Activated CD4-positive, alpha-beta T cell treated with anti-CD3 and anti-CD28 coated beads, Interleukin-2, amount 10 ng/mL, durations not matched to agents 7 days and 5 days (primary cell): ENCODE data around the gene UBXN7. TPM values are rescaled to one million over a fixed set of nuclear protein-coding genes. Genes with fewer than 3 reads are reported as not detected.
"Not testable (repeated sequence)": the region's sequence is repeated elsewhere in the genome, so short reads cannot be mapped to it uniquely, and the experiment has no call there.

Experiments
- CTCF ChIA-PET: fragments of 350-600 bp; sonication (Branson Sonifier 250); formaldehyde crosslinking; loops from one replicate; lab custom pipeline; 2021; ENCODE audit warnings: antibody characterized with exemption; lab: Charles Lee
- POLR2A ChIA-PET: fragments of 350-600 bp; sonication (Branson Sonifier 250); formaldehyde crosslinking; loops from one replicate; lab custom pipeline; 2021; ENCODE audit warnings: antibody characterized with exemption; lab: Charles Lee
- DNase-seq: peaks from one replicate; pipeline ENCODE4 v3.0.0-alpha.2; 2020
- H3K27ac Mint-ChIP-seq: one replicate; pipeline ENCODE4 v1.8.0; 2021; ENCODE audit warnings: mild to moderate bottlenecking, moderate library complexity, mixed read lengths
- H3K27me3 Mint-ChIP-seq: one replicate; pipeline ENCODE4 v1.8.0; 2021; ENCODE audit warnings: mixed read lengths
- H3K36me3 Mint-ChIP-seq: one replicate; pipeline ENCODE4 v1.8.0; 2021; ENCODE audit warnings: low read depth, mixed read lengths
- H3K4me1 Mint-ChIP-seq: one replicate; pipeline ENCODE4 v1.8.0; 2021; ENCODE audit warnings: mixed read lengths
- H3K4me3 Mint-ChIP-seq: one replicate; pipeline ENCODE4 v1.8.0; 2021; ENCODE audit warnings: mild to moderate bottlenecking, moderate library complexity, mixed read lengths
- H3K9me3 Mint-ChIP-seq: one replicate; pipeline ENCODE4 v1.8.0; 2021; ENCODE audit warnings: mixed read lengths
- total RNA-seq, 2 experiments: library from RNA; stranded (reverse); gene quantifications; one replicate each; pipeline ENCODE4 v1.2.3, GENCODE V29; 2021

Gene UBXN7, protein sequence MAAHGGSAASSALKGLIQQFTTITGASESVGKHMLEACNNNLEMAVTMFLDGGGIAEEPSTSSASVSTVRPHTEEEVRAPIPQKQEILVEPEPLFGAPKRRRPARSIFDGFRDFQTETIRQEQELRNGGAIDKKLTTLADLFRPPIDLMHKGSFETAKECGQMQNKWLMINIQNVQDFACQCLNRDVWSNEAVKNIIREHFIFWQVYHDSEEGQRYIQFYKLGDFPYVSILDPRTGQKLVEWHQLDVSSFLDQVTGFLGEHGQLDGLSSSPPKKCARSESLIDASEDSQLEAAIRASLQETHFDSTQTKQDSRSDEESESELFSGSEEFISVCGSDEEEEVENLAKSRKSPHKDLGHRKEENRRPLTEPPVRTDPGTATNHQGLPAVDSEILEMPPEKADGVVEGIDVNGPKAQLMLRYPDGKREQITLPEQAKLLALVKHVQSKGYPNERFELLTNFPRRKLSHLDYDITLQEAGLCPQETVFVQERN
- 10 to 100 TPM; 54.4 to 64.8 TPM for total RNA-seq

DNA sequence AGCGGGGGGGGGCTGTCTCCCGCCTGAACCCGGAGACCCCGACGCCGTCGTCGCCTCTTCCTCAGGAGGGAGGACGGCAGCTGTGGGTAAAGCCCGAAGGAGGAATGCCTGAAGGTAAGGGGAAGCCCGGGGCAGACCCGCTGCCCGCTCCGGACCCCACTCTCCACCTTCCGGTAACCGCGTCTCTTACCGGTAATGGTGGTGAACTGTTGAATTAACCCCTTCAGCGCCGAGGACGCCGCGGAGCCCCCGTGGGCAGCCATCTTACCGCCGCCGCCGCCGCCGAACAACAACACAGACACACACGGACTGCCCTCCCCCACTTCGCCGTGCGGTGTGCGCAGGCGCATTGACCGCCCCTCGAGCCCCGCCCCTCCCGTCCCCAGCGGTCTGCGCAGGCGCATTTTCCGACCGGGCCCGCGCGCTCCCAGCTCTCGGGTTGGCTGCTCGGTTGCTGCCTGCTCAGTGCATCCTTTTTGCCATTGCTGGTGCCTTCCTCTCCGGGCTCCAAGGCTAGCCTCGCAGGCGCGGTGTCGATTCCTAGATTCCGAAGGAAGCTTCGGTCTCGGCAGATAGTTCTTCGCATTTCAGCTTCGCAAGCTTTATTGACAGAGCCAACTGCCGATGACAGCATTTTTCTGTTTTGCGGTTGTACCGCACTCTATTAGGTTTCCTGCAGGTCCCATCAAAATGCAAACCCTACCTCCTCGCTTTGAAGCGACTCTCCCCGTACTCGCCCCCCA lies at the start of gene UBXN7:
Gene UBXN7, minus strand, starts transcription at position 291 of the 743 bp plus-strand sequence. Its CDS starts 28 bp downstream, at position 263.
- POLR2A ChIA-PET: no interaction called here
- Mint-ChIP-seq H3K27me3 (no peaks in the 10 kb centered on the region), H3K27ac (peak within 1 kb of the TSS; percentile 97), H3K4me1 (peaks cover 22% of the 10 kb centered on the region), H3K4me3 (peak within 1 kb of the TSS; percentile 75), H3K9me3 (no peaks in the 10 kb centered on the region), H3K36me3 (peaks cover 6% of the 10 kb centered on the region)
- DNase-seq: peak; percentile 96
- CTCF ChIA-PET: interaction anchor here (0.6 to 1.1 kb wide), 4 partner anchors 8 to 150 kb away, joined by 3 read pairs; no protein-coding TSS in a partner anchor

DNA sequence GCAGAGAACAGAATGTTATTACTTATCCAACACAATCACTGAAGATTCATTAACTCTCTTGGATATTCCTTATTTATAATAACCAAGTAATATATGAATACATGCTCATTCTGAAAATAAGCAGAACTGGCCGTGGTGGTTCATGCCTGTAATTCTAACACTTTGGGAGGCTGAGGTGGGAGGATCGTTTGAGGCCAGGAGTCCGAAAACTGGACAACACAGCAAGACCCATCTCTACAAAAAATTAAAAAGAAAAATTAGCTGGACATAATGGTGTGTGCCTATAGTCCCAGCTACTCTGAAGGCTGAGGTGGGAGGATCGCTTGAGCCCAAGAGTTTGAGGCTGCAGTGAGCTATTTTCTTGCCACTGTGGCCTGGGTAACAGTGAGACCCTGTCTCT lies 45.5 kb upstream of the UBXN7 start:
- Mint-ChIP-seq H3K4me1 (no peaks in the 10 kb centered on the region), H3K4me3 (no peak overlapping the region), H3K27me3 (no peaks in the 10 kb centered on the region), H3K27ac (no peak overlapping the region), H3K9me3 (no peaks in the 10 kb centered on the region), H3K36me3 (peaks cover 35% of the 10 kb centered on the region)
- no peak for DNase-seq
- CTCF ChIA-PET: interaction anchor here (0.7 kb wide), 1 partner anchor 41 kb away, joined by 3 read pairs; no protein-coding TSS in a partner anchor
- POLR2A ChIA-PET: no interaction called here

DNA sequence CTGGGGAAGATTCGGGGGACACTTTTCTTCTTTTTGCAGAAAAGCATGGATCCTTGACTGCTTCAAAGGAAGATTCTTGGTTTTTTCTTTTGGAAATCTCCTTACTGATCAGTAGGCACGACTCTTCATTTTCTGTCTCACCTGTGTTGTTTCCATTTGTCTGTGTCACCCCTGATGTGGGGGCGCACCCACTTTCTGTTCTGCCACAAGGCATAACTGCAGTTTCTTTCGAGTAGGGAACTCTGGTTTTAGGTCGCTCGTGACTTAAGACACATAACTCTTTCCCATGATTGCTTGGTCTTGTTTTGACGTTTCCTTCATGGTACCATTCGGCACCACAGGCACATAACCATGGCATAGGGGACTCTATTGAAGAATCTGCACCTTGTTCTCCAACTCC lies 40.1 kb upstream of the UBXN7 start:
- Mint-ChIP-seq H3K4me3 (no peak overlapping the region), H3K9me3 (no peaks in the 10 kb centered on the region), H3K4me1 (peaks cover 12% of the 10 kb centered on the region), H3K36me3 (peaks cover 42% of the 10 kb centered on the region), H3K27ac (no peak overlapping the region), H3K27me3 (no peaks in the 10 kb centered on the region)
- CTCF ChIA-PET: interaction anchor here (1.0 to 1.8 kb wide), 2 partner anchors 8 to 15 kb away, joined by 4 to 7 read pairs; no protein-coding TSS in a partner anchor
- POLR2A ChIA-PET: no interaction called here
- no peak for DNase-seq

DNA sequence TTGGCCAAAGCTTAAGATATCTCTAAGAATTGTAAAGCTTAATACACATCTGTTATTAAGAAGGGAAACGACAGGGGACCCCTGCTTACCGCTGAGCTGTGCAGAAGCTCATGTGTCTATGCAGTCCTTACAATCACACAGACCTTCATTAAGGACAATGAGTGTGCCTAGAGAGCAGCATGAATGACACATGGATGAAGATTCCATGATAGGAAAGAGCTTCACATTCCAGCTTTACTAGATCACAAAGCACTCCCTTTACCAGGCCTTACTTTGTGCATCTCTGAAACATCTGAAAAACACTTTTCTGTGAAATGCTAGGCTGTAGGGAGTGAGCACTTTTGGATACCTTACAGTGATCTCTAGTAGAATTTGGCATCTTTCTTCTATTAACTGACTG lies 39.3 kb upstream of the UBXN7 start:
- Mint-ChIP-seq H3K4me3 (no peak overlapping the region), H3K9me3 (no peaks in the 10 kb centered on the region), H3K4me1 (peaks cover 12% of the 10 kb centered on the region), H3K27ac (no peak overlapping the region), H3K27me3 (no peaks in the 10 kb centered on the region), H3K36me3 (peaks cover 43% of the 10 kb centered on the region)
- CTCF ChIA-PET: interaction anchor here (1.1 to 1.6 kb wide), 2 partner anchors 113 to 218 kb away, joined by 3 read pairs; no protein-coding TSS in a partner anchor
- POLR2A ChIA-PET: interaction anchor here (0.5 kb wide), 1 partner anchor 37 kb away, joined by 4 read pairs; no protein-coding TSS in a partner anchor
- no peak for DNase-seq

DNA sequence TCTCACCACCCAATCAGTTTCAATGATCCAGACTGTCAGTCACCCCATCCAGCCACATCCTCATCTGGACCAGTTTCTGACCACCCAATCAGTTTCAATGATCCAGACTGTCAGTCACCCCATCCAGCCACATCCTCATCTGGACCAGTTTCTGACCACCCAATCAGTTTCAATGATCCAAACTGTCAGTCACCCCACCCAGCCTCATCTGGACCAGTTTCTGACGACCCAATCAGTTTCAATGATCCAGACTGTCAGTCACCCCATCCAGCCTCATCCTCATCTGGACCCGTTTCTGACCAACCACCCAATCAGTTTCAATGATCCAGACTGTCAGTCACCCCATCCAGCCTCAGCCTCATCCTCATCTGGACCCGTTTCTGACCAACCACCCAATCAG lies 38.0 kb upstream of the UBXN7 start:
- H3K36me3 Mint-ChIP-seq: peaks cover 44% of the 10 kb centered on the region

DNA sequence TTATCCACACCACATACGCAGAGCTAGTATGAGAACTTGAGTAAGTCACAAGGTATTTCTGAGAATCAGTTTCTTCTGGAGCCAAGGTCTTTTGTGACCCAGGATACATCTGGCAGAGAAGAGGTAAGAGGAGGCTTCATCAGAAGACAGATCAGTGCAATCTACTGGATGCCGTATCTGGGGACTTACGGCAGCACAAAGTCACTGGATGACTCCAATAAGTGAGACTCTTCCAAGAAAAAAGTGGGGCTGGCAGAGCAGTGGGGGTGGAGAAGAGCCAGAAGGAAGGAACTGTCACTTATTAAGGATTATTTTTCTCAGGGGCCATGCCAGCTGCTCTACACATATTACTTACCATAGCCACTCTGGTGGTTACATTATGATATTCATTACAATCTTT lies 31.6 kb upstream of the UBXN7 start:
- Mint-ChIP-seq H3K4me3 (no peak overlapping the region), H3K27ac (no peak overlapping the region), H3K9me3 (peaks cover 3% of the 10 kb centered on the region), H3K36me3 (peaks cover 24% of the 10 kb centered on the region), H3K4me1 (peaks cover 5% of the 10 kb centered on the region), H3K27me3 (no peaks in the 10 kb centered on the region)
- ChIA-PET CTCF (interaction anchor here (1.3 to 1.4 kb wide), 2 partner anchors 9 kb away, joined by 3 to 4 read pairs; no protein-coding TSS in a partner anchor), POLR2A (no interaction called here)
- no peak for DNase-seq

More for the DNA sequence above, 38.0 kb upstream of the UBXN7 start:
- H3K27me3 Mint-ChIP-seq, H3K27ac Mint-ChIP-seq, DNase-seq, H3K4me3 Mint-ChIP-seq, H3K9me3 Mint-ChIP-seq, POLR2A ChIA-PET: not testable (repeated sequence)
- CTCF ChIA-PET: interaction anchor here (1.6 kb wide), 1 partner anchor 217 kb away, joined by 3 read pairs; no protein-coding TSS in a partner anchor
- H3K4me1 Mint-ChIP-seq: peaks cover 12% of the 10 kb centered on the region

DNA sequence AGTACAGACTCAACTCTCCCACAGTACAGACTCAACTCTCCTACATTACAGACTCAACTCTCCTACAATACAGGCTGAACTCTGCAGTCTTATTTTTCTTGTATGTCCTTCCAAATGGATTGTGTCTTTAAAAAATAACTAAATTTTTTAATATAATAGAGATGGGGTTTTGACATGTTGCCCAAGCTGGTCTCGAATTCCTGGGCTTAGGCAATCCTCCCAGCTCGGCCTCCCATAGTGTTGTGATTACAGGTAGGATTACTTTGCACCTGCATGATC lies 31.2 kb upstream of the UBXN7 start:
- CTCF ChIA-PET: interaction anchor here (1.3 kb wide), 1 partner anchor 9 kb away, joined by 3 read pairs; no protein-coding TSS in a partner anchor
- no peak for DNase-seq
- no peak overlapping the region for H3K4me3 Mint-ChIP-seq
- POLR2A ChIA-PET: no interaction called here
- H3K4me1 Mint-ChIP-seq: peaks cover 5% of the 10 kb centered on the region
- no peaks in the 10 kb centered on the region for H3K27me3 Mint-ChIP-seq
- peaks cover 3% of the 10 kb centered on the region for H3K9me3 Mint-ChIP-seq
- peaks cover 23% of the 10 kb centered on the region for H3K36me3 Mint-ChIP-seq
- no peak overlapping the region for H3K27ac Mint-ChIP-seq

DNA sequence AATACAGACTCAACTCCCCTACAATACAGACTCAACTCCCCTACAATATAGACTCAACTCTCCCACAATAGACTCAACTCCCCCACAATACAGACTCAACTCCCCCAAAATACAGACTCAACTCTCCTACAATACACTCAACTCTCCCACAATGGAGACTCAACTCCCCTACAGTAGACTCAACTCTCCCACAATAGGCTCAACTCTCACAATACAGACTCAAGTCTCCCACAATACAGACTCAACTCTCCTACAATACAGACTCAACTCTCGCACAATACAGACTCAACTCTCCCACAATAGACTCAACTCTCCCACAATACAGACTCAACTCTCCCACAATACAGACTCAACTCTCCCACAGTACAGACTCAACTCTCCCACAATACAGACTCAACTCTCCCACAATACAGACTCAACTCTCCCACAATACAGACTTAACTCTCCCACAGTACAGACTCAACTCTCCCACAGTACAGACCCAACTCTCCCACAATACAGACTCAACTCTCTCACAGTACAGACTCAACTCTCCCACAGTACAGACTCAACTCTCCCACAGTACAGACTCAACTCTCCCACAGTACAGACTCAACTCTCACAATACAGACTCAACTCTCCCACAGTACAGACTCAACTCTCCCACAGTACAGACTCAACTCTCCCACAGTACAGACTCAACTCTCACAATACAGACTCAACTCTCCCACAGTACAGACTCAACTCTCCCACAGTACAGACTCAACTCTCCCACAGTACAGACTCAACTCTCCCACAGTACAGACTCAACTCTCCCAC lies 30.7 kb upstream of the UBXN7 start:
- peaks cover 20% of the 10 kb centered on the region for H3K36me3 Mint-ChIP-seq
- CTCF ChIA-PET: interaction anchor here (1.3 kb wide), 1 partner anchor 8 kb away, joined by 3 read pairs; no protein-coding TSS in a partner anchor
- H3K27ac Mint-ChIP-seq, POLR2A ChIA-PET, H3K9me3 Mint-ChIP-seq, H3K27me3 Mint-ChIP-seq, H3K4me1 Mint-ChIP-seq, H3K4me3 Mint-ChIP-seq, DNase-seq: not testable (repeated sequence)

DNA sequence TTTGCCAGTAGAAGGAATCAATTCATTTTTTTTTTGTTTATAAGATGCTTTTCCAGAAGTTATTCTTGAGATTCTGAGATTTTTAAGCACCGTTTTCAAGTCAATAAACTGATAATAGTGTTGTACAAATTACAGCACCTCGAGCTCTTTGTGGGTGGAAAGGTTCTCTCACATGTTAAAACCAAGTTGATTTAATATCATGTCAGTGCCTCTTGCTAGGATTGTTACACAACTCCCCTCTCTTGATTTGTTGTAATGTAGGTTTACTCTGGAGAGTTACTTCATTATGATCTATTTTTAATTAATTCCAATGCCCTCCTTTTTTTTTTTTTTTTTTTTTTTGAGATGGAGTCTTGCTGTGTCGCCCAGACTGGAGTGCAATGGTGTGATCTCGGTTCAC lies 25.8 kb upstream of the UBXN7 start:
- Mint-ChIP-seq H3K4me3 (no peak overlapping the region), H3K9me3 (peaks cover 3% of the 10 kb centered on the region), H3K36me3 (peaks cover 4% of the 10 kb centered on the region), H3K27me3 (no peaks in the 10 kb centered on the region), H3K27ac (no peak overlapping the region), H3K4me1 (peaks cover 9% of the 10 kb centered on the region)
- no peak for DNase-seq
- ChIA-PET CTCF (interaction anchor here (1.0 to 1.1 kb wide), 2 partner anchors 16 to 80 kb away, joined by 3 to 5 read pairs; no protein-coding TSS in a partner anchor), POLR2A (interaction anchor here (0.6 kb wide), 1 partner anchor 125 kb away, joined by 13 read pairs; no protein-coding TSS in a partner anchor)

DNA sequence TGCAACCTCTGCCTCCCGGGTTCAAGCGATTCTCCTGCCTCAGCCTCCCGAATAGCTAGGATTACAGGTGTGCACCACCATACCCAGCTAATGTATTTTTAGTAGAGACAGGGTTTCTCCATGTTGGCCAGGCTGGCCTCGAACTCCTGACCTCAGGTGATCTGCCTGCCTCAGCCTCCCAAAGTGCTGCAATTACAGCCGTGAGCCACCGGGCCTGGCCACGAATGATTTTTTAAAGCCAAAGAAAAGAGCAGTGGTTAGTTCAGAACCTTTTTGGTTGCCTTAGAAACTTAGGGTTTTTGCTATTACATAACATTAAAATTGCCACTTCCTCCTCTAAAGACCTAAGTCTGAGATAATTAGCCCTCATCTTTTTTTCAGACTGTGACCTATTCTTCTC lies 25.2 kb upstream of the UBXN7 start:
- CTCF ChIA-PET: interaction anchor here (1.1 kb wide), 1 partner anchor 17 kb away, joined by 5 read pairs; no protein-coding TSS in a partner anchor
- H3K36me3 Mint-ChIP-seq, H3K4me3 Mint-ChIP-seq, H3K27me3 Mint-ChIP-seq, H3K27ac Mint-ChIP-seq, H3K9me3 Mint-ChIP-seq, H3K4me1 Mint-ChIP-seq: not testable (repeated sequence)
- peak; percentile 12 for DNase-seq
- POLR2A ChIA-PET: interaction anchor here (0.6 kb wide), 1 partner anchor 125 kb away, joined by 13 read pairs; no protein-coding TSS in a partner anchor

DNA sequence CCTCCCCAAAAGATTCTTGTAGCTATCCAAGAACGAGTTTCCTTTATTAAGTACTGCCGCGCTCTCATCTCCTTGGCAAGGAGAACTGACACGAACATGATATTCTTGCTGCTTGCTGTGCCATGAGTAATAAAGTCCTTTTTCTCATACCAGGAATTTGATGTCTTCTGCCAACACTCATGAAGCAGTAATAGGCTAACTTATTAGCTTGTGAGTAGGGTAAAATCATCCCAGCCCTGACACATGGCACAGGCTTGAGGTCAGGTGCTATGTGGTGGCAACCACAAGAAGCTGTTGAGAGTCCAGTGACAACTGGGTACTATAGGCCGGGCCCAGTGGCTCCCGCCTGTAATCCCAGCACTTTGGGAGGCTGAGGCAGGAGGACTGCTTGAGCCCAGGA lies 22.7 kb upstream of the UBXN7 start:
- Mint-ChIP-seq H3K27me3 (no peaks in the 10 kb centered on the region), H3K36me3 (no peaks in the 10 kb centered on the region), H3K27ac (peak overlapping the region; percentile 22), H3K4me1 (peaks cover 4% of the 10 kb centered on the region), H3K9me3 (no peaks in the 10 kb centered on the region), H3K4me3 (no peak overlapping the region)
- CTCF ChIA-PET: interaction anchor here (0.5 to 1.2 kb wide), 5 partner anchors 9 to 1596 kb away, joined by 3 to 7 read pairs (median 3); no protein-coding TSS in a partner anchor
- DNase-seq: no peak
- POLR2A ChIA-PET: no interaction called here

DNA sequence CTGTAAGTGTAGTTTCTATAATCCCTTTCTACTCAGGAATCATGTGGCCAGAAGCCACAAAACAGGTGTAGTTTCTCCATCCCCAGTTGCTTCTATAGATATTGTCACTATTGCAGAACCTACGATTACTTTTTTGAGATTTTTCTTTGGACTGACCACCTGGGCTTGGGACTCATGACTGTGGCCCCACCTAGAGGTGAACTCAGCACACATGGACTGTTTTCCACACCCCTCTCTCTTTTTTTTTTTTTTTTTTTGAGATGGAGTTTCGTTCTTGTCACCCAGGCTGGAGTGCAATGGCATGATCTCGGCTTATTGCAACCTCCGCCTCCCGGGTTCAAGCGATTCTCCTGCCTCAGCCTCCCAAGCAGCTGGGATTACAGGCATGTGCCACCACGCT lies 13.2 kb upstream of the UBXN7 start:
- H3K4me1 Mint-ChIP-seq: peaks cover 17% of the 10 kb centered on the region
- POLR2A ChIA-PET, CTCF ChIA-PET, H3K9me3 Mint-ChIP-seq, DNase-seq, H3K36me3 Mint-ChIP-seq, H3K27me3 Mint-ChIP-seq, H3K4me3 Mint-ChIP-seq, H3K27ac Mint-ChIP-seq: not testable (repeated sequence)
